B cell (primary cell): Measurements from ENCODE around the gene ZNF547. TPM values are rescaled to one million over a fixed set of nuclear protein-coding genes. Genes with fewer than 3 reads are reported as not detected.

Experiments
- ATAC-seq: fragments of 200-7000 bp; cut with Tn5 transposase; one replicate; pipeline ENCODE4 v1.10.0; 2021; ENCODE audit warnings: low read depth, mild to moderate bottlenecking, moderate number of reproducible peaks, moderate library complexity
- CTCF ChIA-PET: fragments of 350-600 bp; sonication (Branson Sonifier 250); formaldehyde crosslinking; loops from one replicate; lab custom pipeline; 2021; ENCODE audit warnings: antibody characterized with exemption, inconsistent platforms; lab: Charles Lee
- POLR2A ChIA-PET: fragments of 350-600 bp; sonication (Branson Sonifier 250); formaldehyde crosslinking; loops from one replicate; lab custom pipeline; 2021; ENCODE audit warnings: antibody characterized with exemption; lab: Charles Lee
- DNase-seq: peaks from one replicate; pipeline ENCODE4 v3.0.0; 2013
- H2AFZ ChIP-seq: 2 replicates; pipeline ENCODE4 v1.6.1; 2012; ENCODE audit warnings: mild to moderate bottlenecking, low read depth, low read length; ENCODE audit not compliant: insufficient read depth, poor library complexity, severe bottlenecking
- H3K27ac ChIP-seq, 2 donors: 1 replicate in 1 of 2; 2 replicates in 1 of 2; pipeline ENCODE4 v1.5.1; 2012 to 2013; ENCODE audit warnings: low read length in 2 of 2, mild to moderate bottlenecking in 2 of 2, moderate library complexity in 1 of 2
- H3K27me3 ChIP-seq, 4 experiments: fragments of 200-600 bp in 1 of 4; sonication (generic) in 1 of 4; replicated peaks in 1 of 4; 1 replicate in 2 of 4; 2 replicates in 2 of 4; pipeline versions ENCODE4 v1.6.1 to v1.7.0; 2013 to 2016; ENCODE audit warnings: low read length in 3 of 4, mild to moderate bottlenecking in 2 of 4, mixed read lengths in 1 of 4, moderate library complexity in 1 of 4; ENCODE audit not compliant: insufficient read depth in 4 of 4, control insufficient read depth in 3 of 4; ENCODE audit errors: control extremely low read depth in 1 of 4
- H3K36me3 ChIP-seq, 2 experiments: replicated peaks in 1 of 2; 1 replicate in 1 of 2; 2 replicates in 1 of 2; pipeline versions ENCODE4 v1.6.1 to v1.7.1; 2013; ENCODE audit warnings: low read length in 1 of 2; ENCODE audit not compliant: insufficient read depth in 2 of 2, control insufficient read depth in 1 of 2; ENCODE audit errors: control extremely low read depth in 1 of 2, extremely low read depth in 1 of 2
- H3K4me1 ChIP-seq, 2 donors: fragments of 200-600 bp in 1 of 2; sonication (generic) in 1 of 2; 1 replicate in 1 of 2; 2 replicates in 1 of 2; pipeline versions ENCODE4 v1.5.1 to v1.6.1; 2013 to 2017; ENCODE audit warnings: low read length in 2 of 2; ENCODE audit not compliant: control insufficient read depth in 2 of 2, insufficient read depth in 2 of 2
- H3K4me2 ChIP-seq: replicated peaks from 2 replicates; pipeline ENCODE3; 2012; ENCODE audit warnings: mild to moderate bottlenecking, low read depth, low read length; ENCODE audit not compliant: poor library complexity, severe bottlenecking
- H3K4me3 ChIP-seq, 5 experiments: fragments of 200-600 bp in 1 of 5; sonication (generic) in 1 of 5; 1 replicate in 3 of 5; 2 replicates in 2 of 5; pipeline versions ENCODE4 v1.5.1 to v1.7.0; 2011 to 2016; ENCODE audit warnings: low read length in 4 of 5, mild to moderate bottlenecking in 4 of 5, low read depth in 2 of 5, control low read depth in 1 of 5, moderate library complexity in 1 of 5; ENCODE audit not compliant: insufficient read depth in 1 of 5; ENCODE audit errors: control extremely low read depth in 1 of 5, extremely low read depth in 1 of 5
- H3K79me2 ChIP-seq: fragments of 200-600 bp; sonication (generic); one replicate; pipeline ENCODE4 v1.6.0; 2016; ENCODE audit warnings: low read length; ENCODE audit not compliant: control insufficient read depth, insufficient read depth
- H3K9ac ChIP-seq: fragments of 200-600 bp; sonication (generic); 2 replicates; pipeline ENCODE4 v1.6.1; 2017; ENCODE audit warnings: mild to moderate bottlenecking, low read length, moderate library complexity
- H3K9me3 ChIP-seq, 3 donors: one replicate each; pipeline versions ENCODE4 v1.6.1 to v1.7.1; 2013; ENCODE audit warnings: low read length in 2 of 3; ENCODE audit not compliant: control insufficient read depth in 2 of 3, insufficient read depth in 1 of 3; ENCODE audit errors: control extremely low read depth in 1 of 3
- H4K20me1 ChIP-seq: 2 replicates; pipeline ENCODE4 v1.6.0; 2012; ENCODE audit warnings: mild to moderate bottlenecking, low read length; ENCODE audit not compliant: insufficient read depth, control insufficient read depth, poor library complexity, severe bottlenecking
- H3K27ac Mint-ChIP-seq: one replicate; pipeline ENCODE4 v1.8.0; 2021; ENCODE audit warnings: mixed read lengths
- H3K27me3 Mint-ChIP-seq: one replicate; pipeline ENCODE4 v1.8.0; 2021; ENCODE audit warnings: mixed read lengths
- H3K4me1 Mint-ChIP-seq: one replicate; pipeline ENCODE4 v1.8.0; 2021; ENCODE audit warnings: mixed read lengths
- H3K4me3 Mint-ChIP-seq: one replicate; pipeline ENCODE4 v1.8.0; 2021; ENCODE audit warnings: mixed read lengths
- H3K9me3 Mint-ChIP-seq: one replicate; pipeline ENCODE4 v1.8.0; 2022; ENCODE audit warnings: mixed read lengths; ENCODE audit not compliant: insufficient read depth
- EZH2 ChIP-seq: IDR thresholded peaks from 2 replicates; pipeline ENCODE4 v1.6.1; 2012; ENCODE audit warnings: borderline replicate concordance, low read depth, mild to moderate bottlenecking, moderate library complexity, low read length; ENCODE audit not compliant: insufficient read depth, poor library complexity, severe bottlenecking
- WGBS: methylation state at CpG from one replicate; pipeline ENCODE4 v1.1.5; 2013; ENCODE audit warnings: missing lambda C conversion rate; ENCODE audit not compliant: insufficient coverage; 5-methylcytosine and 5-hydroxymethylcytosine counted together
- intact Hi-C: fragments of 100-400 bp; cut with micrococcal nuclease; formaldehyde crosslinking; loops from one replicate; pipeline ENCODE4 v1.10.0; 2022
- polyA plus RNA-seq: library from polyadenylated mRNA; depleted of rRNA; stranded (reverse); fragments of >200 nt; gene quantifications from 2 replicates; pipeline ENCODE4 v1.2.3, GENCODE V29; 2012
- total RNA-seq, 2 donors: library from RNA; stranded (reverse); fragments of 120-200 nt in 1 of 2; gene quantifications; 1 replicate in 1 of 2; 2 replicates in 1 of 2; pipeline versions ENCODE4 v1.2.3 to v1.2.4, GENCODE V29; 2013 to 2022
- TF ChIP-seq, protein P1 (sequence below): fragments of 200-600 bp; IDR thresholded peaks from one replicate; pipeline ENCODE4 v1.8.0; 2022; ENCODE audit warnings: antibody characterized with exemption, mild to moderate bottlenecking

Gene ZNF547
- total and polyA plus RNA-seq, 2 donors (not counting 1 experiment from before 2014, with no cell fraction given): 2.6 to 9.7 TPM

DNA sequence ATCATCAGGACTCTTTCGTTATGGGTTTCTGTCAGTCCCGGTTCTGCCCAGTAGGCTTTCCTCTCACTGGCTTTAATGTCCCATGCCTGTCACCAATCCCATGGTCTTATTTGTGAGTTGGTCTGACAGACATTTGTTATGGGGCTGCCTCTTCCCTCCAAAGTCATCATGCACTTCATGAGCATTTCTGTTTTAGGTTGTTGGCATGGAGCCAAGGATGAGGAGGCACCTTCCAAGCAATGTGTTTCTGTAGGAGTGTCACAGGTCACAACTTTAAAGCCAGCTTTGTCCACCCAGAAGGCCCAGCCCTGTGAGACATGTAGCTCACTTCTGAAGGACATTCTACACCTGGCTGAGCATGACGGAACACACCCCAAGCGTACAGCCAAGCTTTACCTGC, 56.1 kb downstream of the ZNF547 start:
- peaks cover 8% of the 10 kb centered on the region for H4K20me1 ChIP-seq
- no peak overlapping the region for H3K9ac ChIP-seq
- ChIA-PET POLR2A (no interaction called here), CTCF (no interaction called here)
- ATAC-seq (no peak), DNase-seq (no peak)
- H3K36me3 ChIP-seq: peaks cover 27 to 49% of the 10 kb centered on the region in 2 experiments
- no peaks in the 10 kb centered on the region for H3K27me3 ChIP-seq
- H3K4me1 ChIP-seq: no peaks in the 10 kb centered on the region
- Mint-ChIP-seq H3K9me3 (peaks cover 10% of the 10 kb centered on the region), H3K4me1 (peaks cover 2% of the 10 kb centered on the region), H3K27ac (no peak overlapping the region), H3K4me3 (no peak overlapping the region), H3K27me3 (no peaks in the 10 kb centered on the region)
- peaks cover 2 to 26% (median 23%) of the 10 kb centered on the region in 3 donors for H3K9me3 ChIP-seq
- no peak overlapping the region for H3K27ac ChIP-seq
- no peak overlapping the region for H3K4me3 ChIP-seq
- H2AFZ ChIP-seq: no peak overlapping the region
- intact Hi-C loops: no loop called here
- WGBS: 100% methylated on average over 3 of the region's 4 CpGs
- no peak overlapping the region for H3K4me2 ChIP-seq
- H3K79me2 ChIP-seq: peaks cover 28% of the 10 kb centered on the region
- TF ChIP-seq, protein P1, sequence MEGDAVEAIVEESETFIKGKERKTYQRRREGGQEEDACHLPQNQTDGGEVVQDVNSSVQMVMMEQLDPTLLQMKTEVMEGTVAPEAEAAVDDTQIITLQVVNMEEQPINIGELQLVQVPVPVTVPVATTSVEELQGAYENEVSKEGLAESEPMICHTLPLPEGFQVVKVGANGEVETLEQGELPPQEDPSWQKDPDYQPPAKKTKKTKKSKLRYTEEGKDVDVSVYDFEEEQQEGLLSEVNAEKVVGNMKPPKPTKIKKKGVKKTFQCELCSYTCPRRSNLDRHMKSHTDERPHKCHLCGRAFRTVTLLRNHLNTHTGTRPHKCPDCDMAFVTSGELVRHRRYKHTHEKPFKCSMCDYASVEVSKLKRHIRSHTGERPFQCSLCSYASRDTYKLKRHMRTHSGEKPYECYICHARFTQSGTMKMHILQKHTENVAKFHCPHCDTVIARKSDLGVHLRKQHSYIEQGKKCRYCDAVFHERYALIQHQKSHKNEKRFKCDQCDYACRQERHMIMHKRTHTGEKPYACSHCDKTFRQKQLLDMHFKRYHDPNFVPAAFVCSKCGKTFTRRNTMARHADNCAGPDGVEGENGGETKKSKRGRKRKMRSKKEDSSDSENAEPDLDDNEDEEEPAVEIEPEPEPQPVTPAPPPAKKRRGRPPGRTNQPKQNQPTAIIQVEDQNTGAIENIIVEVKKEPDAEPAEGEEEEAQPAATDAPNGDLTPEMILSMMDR: no peak
- no peak for TF ChIP-seq EZH2

DNA sequence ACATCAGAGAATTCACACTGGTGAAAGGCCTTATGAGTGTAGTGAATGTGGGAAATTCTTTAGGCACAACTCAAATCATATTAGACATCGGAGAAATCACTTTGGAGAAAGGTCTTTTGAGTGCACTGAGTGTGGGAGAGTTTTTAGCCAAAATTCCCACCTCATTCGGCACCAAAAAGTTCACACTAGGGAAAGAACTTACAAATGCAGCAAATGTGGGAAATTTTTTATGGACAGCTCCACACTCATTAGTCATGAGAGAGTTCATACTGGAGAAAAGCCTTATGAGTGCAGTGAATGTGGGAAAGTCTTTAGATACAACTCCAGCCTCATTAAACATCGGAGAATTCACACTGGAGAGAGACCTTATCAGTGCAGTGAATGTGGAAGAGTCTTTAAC, 57.7 kb downstream of the ZNF547 start:
- Mint-ChIP-seq H3K27ac (no peak overlapping the region), H3K27me3 (no peaks in the 10 kb centered on the region), H3K4me1 (no peaks in the 10 kb centered on the region), H3K4me3 (no peak overlapping the region), H3K9me3 (peaks cover 10% of the 10 kb centered on the region)
- no CpG with 5 or more reads among the region's 3 CpGs for WGBS
- intact Hi-C loops: no loop called here
- Histone ChIP-seq H3K27ac (no peak overlapping the region), H3K27me3 (no peaks in the 10 kb centered on the region), H2AFZ (no peak overlapping the region), H4K20me1 (no peaks in the 10 kb centered on the region), H3K79me2 (peaks cover 12% of the 10 kb centered on the region), H3K36me3 (peaks cover 24 to 37% of the 10 kb centered on the region in 2 experiments), H3K4me2 (no peak overlapping the region), H3K4me3 (no peak overlapping the region), H3K9me3 (peaks cover 2 to 36% (median 23%) of the 10 kb centered on the region in 3 donors), H3K4me1 (no peaks in the 10 kb centered on the region), H3K9ac (no peak overlapping the region)
- POLR2A ChIA-PET: no interaction called here
- ATAC-seq (no peak), DNase-seq (no peak)
- TF ChIP-seq, protein P1: no peak
- no peak for TF ChIP-seq EZH2
- CTCF ChIA-PET: no interaction called here

Other genes starting within 250 kb of the ZNF547 start
- gene USP29, start 243.6 kb upstream of the ZNF547 start, total RNA-seq: not detected in 2 replicates
- not detected in 2 replicates for gene USP29, start 243.6 kb upstream of the ZNF547 start, polyA plus RNA-seq
- gene ZIM3, start 218.3 kb upstream of the ZNF547 start, total RNA-seq: not detected in 2 replicates
- not detected in 2 replicates for gene ZIM3, start 218.3 kb upstream of the ZNF547 start, polyA plus RNA-seq
- gene DUXA, start 196.1 kb upstream of the ZNF547 start, total RNA-seq: not detected in 2 replicates
- not detected in 2 replicates for gene DUXA, start 196.1 kb upstream of the ZNF547 start, polyA plus RNA-seq
- gene ZNF264, start 172.1 kb upstream of the ZNF547 start, total RNA-seq: 72.4 and 82.6 TPM in 2 replicates
- 9.4 and 12.1 TPM in 2 replicates for gene ZNF264, start 172.1 kb upstream of the ZNF547 start, polyA plus RNA-seq
- gene AURKC, start 132.5 kb upstream of the ZNF547 start, total RNA-seq: 2.0 and 2.4 TPM in 2 replicates
- gene AURKC, start 132.5 kb upstream of the ZNF547 start, polyA plus RNA-seq: 0.35 and 0.89 TPM in 2 replicates
- 18.9 and 20.0 TPM in 2 replicates for gene ZNF805, start 122.9 kb upstream of the ZNF547 start, total RNA-seq
- gene ZNF805, start 122.9 kb upstream of the ZNF547 start, polyA plus RNA-seq: 1.9 and 4.9 TPM in 2 replicates
- 90.5 and 92.4 TPM in 2 replicates for gene ZNF460, start 83.1 kb upstream of the ZNF547 start, total RNA-seq
- 8.4 and 15.3 TPM in 2 replicates for gene ZNF460, start 83.1 kb upstream of the ZNF547 start, polyA plus RNA-seq
- gene ZNF543, start 43.1 kb upstream of the ZNF547 start, total RNA-seq: 16.7 and 19.6 TPM in 2 replicates
- 4.0 and 4.6 TPM in 2 replicates for gene ZNF543, start 43.1 kb upstream of the ZNF547 start, polyA plus RNA-seq
- gene ZNF304, start 12.3 kb upstream of the ZNF547 start, total RNA-seq: 16.2 and 16.9 TPM in 2 replicates
- gene ZNF304, start 12.3 kb upstream of the ZNF547 start, polyA plus RNA-seq: 5.0 and 7.2 TPM in 2 replicates
- gene TRAPPC2B, start within 50 bp of the ZNF547 start, total RNA-seq: 9.6 and 12.4 TPM in 2 replicates
- gene TRAPPC2B, start within 50 bp of the ZNF547 start, polyA plus RNA-seq: 22.8 and 29.2 TPM in 2 replicates
- 83.8 and 85.8 TPM in 2 replicates for gene ZNF548, start 26.3 kb downstream of the ZNF547 start, total RNA-seq
- 52.5 and 92.7 TPM in 2 replicates for gene ZNF548, start 26.3 kb downstream of the ZNF547 start, polyA plus RNA-seq
- gene ZNF17, start 47.6 kb downstream of the ZNF547 start, total RNA-seq: 25.8 and 30.7 TPM in 2 replicates
- gene ZNF17, start 47.6 kb downstream of the ZNF547 start, polyA plus RNA-seq: 9.7 and 9.9 TPM in 2 replicates
- gene ZNF749, start 71.8 kb downstream of the ZNF547 start, total RNA-seq: 17.4 and 20.1 TPM in 2 replicates
- gene ZNF749, start 71.8 kb downstream of the ZNF547 start, polyA plus RNA-seq: 5.7 and 9.3 TPM in 2 replicates
- 1.6 and 2.4 TPM in 2 replicates for gene VN1R1, start 93.6 kb downstream of the ZNF547 start, total RNA-seq
- 0.39 and 0.52 TPM in 2 replicates for gene VN1R1, start 93.6 kb downstream of the ZNF547 start, polyA plus RNA-seq
- 26.2 and 27.4 TPM in 2 replicates for gene ZNF772, start 114.0 kb downstream of the ZNF547 start, total RNA-seq
- gene ZNF772, start 114.0 kb downstream of the ZNF547 start, polyA plus RNA-seq: 1.7 and 2.2 TPM in 2 replicates
- 31.1 TPM in 2 replicates for gene ZNF419, start 124.2 kb downstream of the ZNF547 start, total RNA-seq
- 8.7 and 11.2 TPM in 2 replicates for gene ZNF419, start 124.2 kb downstream of the ZNF547 start, polyA plus RNA-seq
- 28.6 and 29.2 TPM in 2 replicates for gene ZNF773, start 136.4 kb downstream of the ZNF547 start, total RNA-seq
- 12.6 and 13.3 TPM in 2 replicates for gene ZNF773, start 136.4 kb downstream of the ZNF547 start, polyA plus RNA-seq
- gene ZNF549, start 163.8 kb downstream of the ZNF547 start, total RNA-seq: 23.0 and 23.7 TPM in 2 replicates
- gene ZNF549, start 163.8 kb downstream of the ZNF547 start, polyA plus RNA-seq: 5.4 and 6.6 TPM in 2 replicates
- gene ZNF550, start 196.3 kb downstream of the ZNF547 start, total RNA-seq: 31.1 and 38.1 TPM in 2 replicates
- gene ZNF550, start 196.3 kb downstream of the ZNF547 start, polyA plus RNA-seq: 18.0 and 18.1 TPM in 2 replicates
- gene ZNF416, start 215.4 kb downstream of the ZNF547 start, total RNA-seq: 13.0 and 13.9 TPM in 2 replicates
- gene ZNF416, start 215.4 kb downstream of the ZNF547 start, polyA plus RNA-seq: 1.4 and 1.6 TPM in 2 replicates
- gene ZIK1, start 220.6 kb downstream of the ZNF547 start, total RNA-seq: 19.2 and 21.8 TPM in 2 replicates
- gene ZIK1, start 220.6 kb downstream of the ZNF547 start, polyA plus RNA-seq: 3.4 and 5.3 TPM in 2 replicates
- 11.2 and 11.6 TPM in 2 replicates for gene ZNF530, start 236.3 kb downstream of the ZNF547 start, total RNA-seq
- gene ZNF530, start 236.3 kb downstream of the ZNF547 start, polyA plus RNA-seq: 2.2 and 4.3 TPM in 2 replicates